Measurements from ENCODE around the gene PBLD.
"Not testable (repeated sequence)": the region's sequence is repeated elsewhere in the genome, so short reads cannot be mapped to it uniquely, and the experiment has no call there.

The PBLD gene

GRCh38 chr10:68275600-68276126 is 57.1 kb downstream of the PBLD start:
- Mint-ChIP-seq H3K9me3 (ENCODE audit: low read depth) (peaks cover 17% of the 10 kb centered on the region), H3K27me3 (no peaks in the 10 kb centered on the region), H3K36me3 (peaks cover 10% of the 10 kb centered on the region), H3K4me1 (ENCODE audit: low read depth) (no peaks in the 10 kb centered on the region), H3K4me3 (no peak overlapping the region), H3K27ac (no peak overlapping the region)

- Mint-ChIP-seq H3K36me3 (peaks cover 7% of the 10 kb centered on the region), H3K27ac (no peak overlapping the region), H3K27me3 (no peaks in the 10 kb centered on the region), H3K4me3 (no peak overlapping the region), H3K4me1 (ENCODE audit: low read depth) (no peaks in the 10 kb centered on the region), H3K9me3 (ENCODE audit: low read depth) (peaks cover 12% of the 10 kb centered on the region)
Measured at GRCh38 chr10:68272833-68273232, 59.9 kb downstream of the PBLD start.

- H3K27me3 Mint-ChIP-seq: no peaks in the 10 kb centered on the region
Measured at GRCh38 chr10:68271196-68271882, 61.4 kb downstream of the PBLD start.

GRCh38 chr10:68269562-68270290 is 63.0 kb downstream of the PBLD start:
- no peaks in the 10 kb centered on the region for H3K4me1 Mint-ChIP-seq (ENCODE audit: low read depth)
- no peaks in the 10 kb centered on the region for H3K27me3 Mint-ChIP-seq
- H3K9me3 Mint-ChIP-seq (ENCODE audit: low read depth): no peaks in the 10 kb centered on the region
- no peaks in the 10 kb centered on the region for H3K36me3 Mint-ChIP-seq
- no peak overlapping the region for H3K4me3 Mint-ChIP-seq
- no peak overlapping the region for H3K27ac Mint-ChIP-seq

More at GRCh38 chr10:68271196-68271882, 61.4 kb downstream of the PBLD start:
- Mint-ChIP-seq H3K36me3 (peaks cover 2% of the 10 kb centered on the region), H3K4me3 (no peak overlapping the region), H3K27ac (no peak overlapping the region), H3K9me3 (ENCODE audit: low read depth) (peaks cover 5% of the 10 kb centered on the region), H3K4me1 (ENCODE audit: low read depth) (no peaks in the 10 kb centered on the region)

GRCh38 chr10:68261132-68261856 is 71.4 kb downstream of the PBLD start:
- H3K9me3 Mint-ChIP-seq (ENCODE audit: low read depth): no peaks in the 10 kb centered on the region
- no peaks in the 10 kb centered on the region for H3K27me3 Mint-ChIP-seq
- H3K4me3 Mint-ChIP-seq: no peak overlapping the region
- H3K4me1 Mint-ChIP-seq (ENCODE audit: low read depth): no peaks in the 10 kb centered on the region
- peaks cover 3% of the 10 kb centered on the region for H3K36me3 Mint-ChIP-seq
- no peak overlapping the region for H3K27ac Mint-ChIP-seq

GRCh38 chr10:68253346-68253745 is 79.4 kb downstream of the PBLD start:
- Mint-ChIP-seq H3K9me3 (ENCODE audit: low read depth) (no peaks in the 10 kb centered on the region), H3K36me3 (no peaks in the 10 kb centered on the region), H3K27ac (no peak overlapping the region), H3K4me1 (ENCODE audit: low read depth) (peaks cover 2% of the 10 kb centered on the region), H3K27me3 (no peaks in the 10 kb centered on the region), H3K4me3 (no peak overlapping the region)

- Mint-ChIP-seq H3K4me1 (ENCODE audit: low read depth) (peaks cover 2% of the 10 kb centered on the region), H3K4me3 (no peak overlapping the region), H3K27ac (no peak overlapping the region), H3K9me3 (ENCODE audit: low read depth) (no peaks in the 10 kb centered on the region), H3K27me3 (no peaks in the 10 kb centered on the region), H3K36me3 (no peaks in the 10 kb centered on the region)
Measured at GRCh38 chr10:68251625-68252495, 80.9 kb downstream of the PBLD start.

GRCh38 chr10:68251151-68251550 is 81.6 kb downstream of the PBLD start:
- Mint-ChIP-seq H3K4me3 (no peak overlapping the region), H3K9me3 (ENCODE audit: low read depth) (no peaks in the 10 kb centered on the region), H3K27ac (no peak overlapping the region), H3K4me1 (ENCODE audit: low read depth) (peaks cover 2% of the 10 kb centered on the region), H3K27me3 (no peaks in the 10 kb centered on the region), H3K36me3 (no peaks in the 10 kb centered on the region)

- H3K4me1 Mint-ChIP-seq (ENCODE audit: low read depth): peaks cover 2% of the 10 kb centered on the region
- H3K27me3 Mint-ChIP-seq: no peaks in the 10 kb centered on the region
- no peaks in the 10 kb centered on the region for H3K36me3 Mint-ChIP-seq
- no peak overlapping the region for H3K4me3 Mint-ChIP-seq
- no peak overlapping the region for H3K27ac Mint-ChIP-seq
- no peaks in the 10 kb centered on the region for H3K9me3 Mint-ChIP-seq (ENCODE audit: low read depth)
Measured at GRCh38 chr10:68249297-68249696, 83.4 kb downstream of the PBLD start.

GRCh38 chr10:68247931-68248330 is 84.8 kb downstream of the PBLD start:
- no peaks in the 10 kb centered on the region for H3K36me3 Mint-ChIP-seq
- no peaks in the 10 kb centered on the region for H3K9me3 Mint-ChIP-seq (ENCODE audit: low read depth)
- H3K27me3 Mint-ChIP-seq: no peaks in the 10 kb centered on the region
- peaks cover 2% of the 10 kb centered on the region for H3K4me1 Mint-ChIP-seq (ENCODE audit: low read depth)
- H3K4me3 Mint-ChIP-seq: no peak overlapping the region
- H3K27ac Mint-ChIP-seq: no peak overlapping the region

- not testable (repeated sequence) for H3K27me3 Mint-ChIP-seq; H3K27ac Mint-ChIP-seq; H3K4me3 Mint-ChIP-seq; H3K9me3 Mint-ChIP-seq (ENCODE audit: low read depth); H3K4me1 Mint-ChIP-seq (ENCODE audit: low read depth); H3K36me3 Mint-ChIP-seq
Measured at GRCh38 chr10:68246397-68246796, 86.3 kb downstream of the PBLD start.

GRCh38 chr10:68242051-68242450 is 90.7 kb downstream of the PBLD start:
- Mint-ChIP-seq H3K9me3 (ENCODE audit: low read depth) (no peaks in the 10 kb centered on the region), H3K4me1 (ENCODE audit: low read depth) (no peaks in the 10 kb centered on the region), H3K27ac (no peak overlapping the region), H3K4me3 (no peak overlapping the region), H3K36me3 (no peaks in the 10 kb centered on the region), H3K27me3 (no peaks in the 10 kb centered on the region)

GRCh38 chr10:68239596-68240150 is 93.1 kb downstream of the PBLD start:
- Mint-ChIP-seq H3K9me3 (ENCODE audit: low read depth) (no peaks in the 10 kb centered on the region), H3K27ac (no peak overlapping the region), H3K4me1 (ENCODE audit: low read depth) (no peaks in the 10 kb centered on the region), H3K36me3 (no peaks in the 10 kb centered on the region), H3K4me3 (no peak overlapping the region), H3K27me3 (no peaks in the 10 kb centered on the region)

- no peaks in the 10 kb centered on the region for H3K36me3 Mint-ChIP-seq
- H3K27ac Mint-ChIP-seq: no peak overlapping the region
- H3K27me3 Mint-ChIP-seq: peaks cover under 1% of the 10 kb centered on the region
- no peaks in the 10 kb centered on the region for H3K4me1 Mint-ChIP-seq (ENCODE audit: low read depth)
- H3K4me3 Mint-ChIP-seq: no peak overlapping the region
- no peaks in the 10 kb centered on the region for H3K9me3 Mint-ChIP-seq (ENCODE audit: low read depth)
Measured at GRCh38 chr10:68239069-68239468, 93.7 kb downstream of the PBLD start.
